Measurements from ENCODE around the gene COL15A1. TPM values are rescaled to one million over a fixed set of nuclear protein-coding genes. Genes with fewer than 3 reads are reported as not detected.

COL15A1 gene
- total and polyA plus RNA-seq, 5 donors from 2014 or later: 0.03 to 0.10 (median 0.06) TPM; not detected in 2

GRCh38 chr9:99035313-99035712, 91.6 kb downstream of the COL15A1 start:
- Histone ChIP-seq H3K4me3 (ENCODE audit: low read depth, low read length) (no peak overlapping the region), H3K27ac (ENCODE audit: insufficient read depth, low read length, poor library complexity, severe bottlenecking) (no peak overlapping the region), H3K27me3 (ENCODE audit: control insufficient read depth, insufficient read depth, low read length) (no peaks in the 10 kb centered on the region), H3K4me1 (ENCODE audit: control insufficient read depth, insufficient read depth, low read length, poor library complexity, severe bottlenecking) (no peaks in the 10 kb centered on the region), H3K36me3 (ENCODE audit: control insufficient read depth, insufficient read depth, low read length) (no peaks in the 10 kb centered on the region), H3K9me3 (ENCODE audit: control insufficient read depth in 2 of 2, low read length in 2 of 2) (no peaks in the 10 kb centered on the region)
- ATAC-seq (ENCODE audit: low read depth in 2 of 2): no peak
- H3K9me3 Mint-ChIP-seq: no peaks in the 10 kb centered on the region
- no peak overlapping the region for H3K4me3 Mint-ChIP-seq
- DNase-seq: no peak
- H3K4me1 Mint-ChIP-seq: peaks cover 5 to 21% (median 16%) of the 10 kb centered on the region in 4 donors
- H3K27ac Mint-ChIP-seq: no peak overlapping the region
- H3K27me3 Mint-ChIP-seq: no peaks in the 10 kb centered on the region
- no peaks in the 10 kb centered on the region for H3K36me3 Mint-ChIP-seq

GRCh38 chr9:99037769-99038483, 94.2 kb downstream of the COL15A1 start:
- Histone ChIP-seq H3K4me1 (ENCODE audit: control insufficient read depth, insufficient read depth, low read length, poor library complexity, severe bottlenecking) (no peaks in the 10 kb centered on the region), H3K4me3 (ENCODE audit: low read depth, low read length) (no peak overlapping the region), H3K27me3 (ENCODE audit: control insufficient read depth, insufficient read depth, low read length) (no peaks in the 10 kb centered on the region), H3K36me3 (ENCODE audit: control insufficient read depth, insufficient read depth, low read length) (no peaks in the 10 kb centered on the region), H3K27ac (ENCODE audit: insufficient read depth, low read length, poor library complexity, severe bottlenecking) (no peak overlapping the region), H3K9me3 (ENCODE audit: control insufficient read depth in 2 of 2, low read length in 2 of 2) (no peaks in the 10 kb centered on the region)
- DNase-seq: no peak
- Mint-ChIP-seq H3K27me3 (no peaks in the 10 kb centered on the region), H3K36me3 (no peaks in the 10 kb centered on the region), H3K27ac (peak overlapping the region in 2 of 3 donors; percentile 3 to 11), H3K9me3 (no peaks in the 10 kb centered on the region), H3K4me3 (no peak overlapping the region), H3K4me1 (peaks cover 0 to 27% (median 16%) of the 10 kb centered on the region in 4 donors)
- no peak for ATAC-seq (ENCODE audit: low read depth in 2 of 2)

GRCh38 chr9:99038484-99038820, 94.7 kb downstream of the COL15A1 start:
- Histone ChIP-seq H3K27me3 (ENCODE audit: control insufficient read depth, insufficient read depth, low read length) (no peaks in the 10 kb centered on the region), H3K4me1 (ENCODE audit: control insufficient read depth, insufficient read depth, low read length, poor library complexity, severe bottlenecking) (no peaks in the 10 kb centered on the region), H3K36me3 (ENCODE audit: control insufficient read depth, insufficient read depth, low read length) (no peaks in the 10 kb centered on the region), H3K9me3 (ENCODE audit: control insufficient read depth in 2 of 2, low read length in 2 of 2) (no peaks in the 10 kb centered on the region), H3K4me3 (ENCODE audit: low read depth, low read length) (no peak overlapping the region), H3K27ac (ENCODE audit: insufficient read depth, low read length, poor library complexity, severe bottlenecking) (no peak overlapping the region)
- no peak overlapping the region for H3K27ac Mint-ChIP-seq
- no peaks in the 10 kb centered on the region for H3K27me3 Mint-ChIP-seq
- peaks cover 0 to 27% (median 16%) of the 10 kb centered on the region in 4 donors for H3K4me1 Mint-ChIP-seq
- DNase-seq (no peak), ATAC-seq (ENCODE audit: low read depth in 2 of 2) (no peak)
- H3K4me3 Mint-ChIP-seq: no peak overlapping the region
- no peaks in the 10 kb centered on the region for H3K36me3 Mint-ChIP-seq
- no peaks in the 10 kb centered on the region for H3K9me3 Mint-ChIP-seq

GRCh38 chr9:99039505-99040182, 95.9 kb downstream of the COL15A1 start:
- peaks cover 0 to 6% (median 4%) of the 10 kb centered on the region in 7 donors for H3K9me3 Mint-ChIP-seq
- H3K9me3 ChIP-seq (ENCODE audit: control insufficient read depth in 2 of 2, low read length in 2 of 2): peaks cover 0 to 1% of the 10 kb centered on the region in 2 experiments
- peaks cover 5% of the 10 kb centered on the region for H3K36me3 Mint-ChIP-seq
- H3K4me1 ChIP-seq (ENCODE audit: control insufficient read depth, insufficient read depth, low read length, poor library complexity, severe bottlenecking): no peaks in the 10 kb centered on the region
- ATAC-seq (ENCODE audit: low read depth in 2 of 2) (no peak), DNase-seq (no peak)
- H3K27me3 Mint-ChIP-seq: no peaks in the 10 kb centered on the region
- no peaks in the 10 kb centered on the region for H3K27me3 ChIP-seq (ENCODE audit: control insufficient read depth, insufficient read depth, low read length)
- peaks cover 0 to 20% (median 11%) of the 10 kb centered on the region in 4 donors for H3K4me1 Mint-ChIP-seq
- H3K36me3 ChIP-seq (ENCODE audit: control insufficient read depth, insufficient read depth, low read length): no peaks in the 10 kb centered on the region
- no peak overlapping the region for H3K27ac Mint-ChIP-seq
- no peak overlapping the region for H3K4me3 Mint-ChIP-seq
- H3K4me3 ChIP-seq (ENCODE audit: low read depth, low read length): no peak overlapping the region
- no peak overlapping the region for H3K27ac ChIP-seq (ENCODE audit: insufficient read depth, low read length, poor library complexity, severe bottlenecking)

GRCh38 chr9:99040251-99040900, 96.7 kb downstream of the COL15A1 start:
- H3K27ac ChIP-seq (ENCODE audit: insufficient read depth, low read length, poor library complexity, severe bottlenecking): no peak overlapping the region
- DNase-seq (no peak), ATAC-seq (ENCODE audit: low read depth in 2 of 2) (no peak)
- Mint-ChIP-seq H3K27me3 (no peaks in the 10 kb centered on the region), H3K27ac (no peak overlapping the region), H3K9me3 (peaks cover 0 to 12% (median 5%) of the 10 kb centered on the region in 7 donors), H3K4me3 (no peak overlapping the region), H3K36me3 (peaks cover 5% of the 10 kb centered on the region), H3K4me1 (peaks cover 0 to 15% (median 8%) of the 10 kb centered on the region in 4 donors)
- no peak overlapping the region for H3K4me3 ChIP-seq (ENCODE audit: low read depth, low read length)
- H3K36me3 ChIP-seq (ENCODE audit: control insufficient read depth, insufficient read depth, low read length): no peaks in the 10 kb centered on the region
- peaks cover 0 to 5% of the 10 kb centered on the region in 2 experiments for H3K9me3 ChIP-seq (ENCODE audit: control insufficient read depth in 2 of 2, low read length in 2 of 2)
- no peaks in the 10 kb centered on the region for H3K27me3 ChIP-seq (ENCODE audit: control insufficient read depth, insufficient read depth, low read length)
- no peaks in the 10 kb centered on the region for H3K4me1 ChIP-seq (ENCODE audit: control insufficient read depth, insufficient read depth, low read length, poor library complexity, severe bottlenecking)

- Mint-ChIP-seq H3K4me1 (peaks cover 0 to 13% (median 4%) of the 10 kb centered on the region in 4 donors), H3K27me3 (no peaks in the 10 kb centered on the region), H3K27ac (no peak overlapping the region), H3K36me3 (peaks cover 5% of the 10 kb centered on the region), H3K4me3 (no peak overlapping the region), H3K9me3 (peaks cover 0 to 13% (median 5%) of the 10 kb centered on the region in 7 donors)
- ATAC-seq (ENCODE audit: low read depth in 2 of 2) (no peak), DNase-seq (no peak)
- no peaks in the 10 kb centered on the region for H3K27me3 ChIP-seq (ENCODE audit: control insufficient read depth, insufficient read depth, low read length)
- no peak overlapping the region for H3K4me3 ChIP-seq (ENCODE audit: low read depth, low read length)
- H3K36me3 ChIP-seq (ENCODE audit: control insufficient read depth, insufficient read depth, low read length): no peaks in the 10 kb centered on the region
- no peak overlapping the region for H3K27ac ChIP-seq (ENCODE audit: insufficient read depth, low read length, poor library complexity, severe bottlenecking)
- H3K4me1 ChIP-seq (ENCODE audit: control insufficient read depth, insufficient read depth, low read length, poor library complexity, severe bottlenecking): no peaks in the 10 kb centered on the region
- peaks cover 0 to 5% of the 10 kb centered on the region in 2 experiments for H3K9me3 ChIP-seq (ENCODE audit: control insufficient read depth in 2 of 2, low read length in 2 of 2)
Measured at GRCh38 chr9:99040911-99041582, 97.3 kb downstream of the COL15A1 start.

GRCh38 chr9:99041618-99042017, 97.9 kb downstream of the COL15A1 start:
- Histone ChIP-seq H3K4me1 (ENCODE audit: control insufficient read depth, insufficient read depth, low read length, poor library complexity, severe bottlenecking) (no peaks in the 10 kb centered on the region), H3K4me3 (ENCODE audit: low read depth, low read length) (no peak overlapping the region), H3K27ac (ENCODE audit: insufficient read depth, low read length, poor library complexity, severe bottlenecking) (no peak overlapping the region), H3K9me3 (ENCODE audit: control insufficient read depth in 2 of 2, low read length in 2 of 2) (peaks cover 0 to 5% of the 10 kb centered on the region in 2 experiments), H3K27me3 (ENCODE audit: control insufficient read depth, insufficient read depth, low read length) (no peaks in the 10 kb centered on the region), H3K36me3 (ENCODE audit: control insufficient read depth, insufficient read depth, low read length) (no peaks in the 10 kb centered on the region)
- no peak overlapping the region for H3K4me3 Mint-ChIP-seq
- DNase-seq (no peak), ATAC-seq (ENCODE audit: low read depth in 2 of 2) (no peak)
- peaks cover 5% of the 10 kb centered on the region for H3K36me3 Mint-ChIP-seq
- H3K4me1 Mint-ChIP-seq: peaks cover 0 to 13% (median 5%) of the 10 kb centered on the region in 4 donors
- no peaks in the 10 kb centered on the region for H3K27me3 Mint-ChIP-seq
- H3K27ac Mint-ChIP-seq: no peak overlapping the region
- peaks cover 0 to 13% (median 5%) of the 10 kb centered on the region in 7 donors for H3K9me3 Mint-ChIP-seq

Measured in CD4-positive, CD25-positive, alpha-beta regulatory T cell (primary cell).